Esophagus squamous epithelium (tissue), 4 donors: Measurements from ENCODE around the gene CLCNKB.

ENCODE experiments used
- POLR2A ChIP-seq, 4 donors: fragments of 450-650 bp; IDR thresholded peaks; one replicate each; pipeline ENCODE4 v1.6.1; 2017; ENCODE audit warnings: antibody characterized with exemption in 4 of 4, mild to moderate bottlenecking in 4 of 4, moderate library complexity in 3 of 4
- TF ChIP-seq, protein P1 (sequence below), 6 experiments: fragments of 450-650 bp in 4 of 6; fragments of 200-600 bp in 2 of 6; sonication (generic) in 2 of 6; IDR thresholded peaks; one replicate each; pipeline ENCODE4 v1.5.1; 2016 to 2019; ENCODE audit warnings: antibody characterized with exemption in 6 of 6, mild to moderate bottlenecking in 4 of 6, moderate library complexity in 4 of 6

GRCh38 chr1:16081636-16082035 is 38.1 kb downstream of the CLCNKB start:
- TF ChIP-seq POLR2A (IDR thresholded peaks at IDR 0.05): no peak
- TF ChIP-seq, protein P1, sequence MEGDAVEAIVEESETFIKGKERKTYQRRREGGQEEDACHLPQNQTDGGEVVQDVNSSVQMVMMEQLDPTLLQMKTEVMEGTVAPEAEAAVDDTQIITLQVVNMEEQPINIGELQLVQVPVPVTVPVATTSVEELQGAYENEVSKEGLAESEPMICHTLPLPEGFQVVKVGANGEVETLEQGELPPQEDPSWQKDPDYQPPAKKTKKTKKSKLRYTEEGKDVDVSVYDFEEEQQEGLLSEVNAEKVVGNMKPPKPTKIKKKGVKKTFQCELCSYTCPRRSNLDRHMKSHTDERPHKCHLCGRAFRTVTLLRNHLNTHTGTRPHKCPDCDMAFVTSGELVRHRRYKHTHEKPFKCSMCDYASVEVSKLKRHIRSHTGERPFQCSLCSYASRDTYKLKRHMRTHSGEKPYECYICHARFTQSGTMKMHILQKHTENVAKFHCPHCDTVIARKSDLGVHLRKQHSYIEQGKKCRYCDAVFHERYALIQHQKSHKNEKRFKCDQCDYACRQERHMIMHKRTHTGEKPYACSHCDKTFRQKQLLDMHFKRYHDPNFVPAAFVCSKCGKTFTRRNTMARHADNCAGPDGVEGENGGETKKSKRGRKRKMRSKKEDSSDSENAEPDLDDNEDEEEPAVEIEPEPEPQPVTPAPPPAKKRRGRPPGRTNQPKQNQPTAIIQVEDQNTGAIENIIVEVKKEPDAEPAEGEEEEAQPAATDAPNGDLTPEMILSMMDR (IDR thresholded peaks at IDR 0.05): no peak
